NCI-H748 treated with DMSO at 0.1 percent for 48 hours (cell line): ENCODE results near the gene PID1.

Source experiments
- DNase-seq: peaks from one replicate; lab custom pipeline; 2025; lab: John Stamatoyannopoulos, UW

PID1 gene

GRCh38 chr2:229073935-229074334 lies 197.2 kb downstream of the PID1 start:
- no peak for DNase-seq

- peak; percentile 12 for DNase-seq
These were observed 199.7 kb downstream of the PID1 start for GRCh38 chr2:229071292-229071976.

GRCh38 chr2:229066121-229066715 lies 204.9 kb downstream of the PID1 start:
- DNase-seq = no peak

- DNase-seq = no peak
These were observed 206.3 kb downstream of the PID1 start for GRCh38 chr2:229064749-229065148.

- no peak for DNase-seq
These were observed 210.9 kb downstream of the PID1 start for GRCh38 chr2:229060147-229060546.

GRCh38 chr2:229059331-229060033 lies 211.6 kb downstream of the PID1 start:
- no peak for DNase-seq

GRCh38 chr2:229057976-229058553 lies 213.0 kb downstream of the PID1 start:
- DNase-seq = peak; percentile 38

GRCh38 chr2:229054311-229054710 lies 216.8 kb downstream of the PID1 start:
- DNase-seq = no peak

- no peak for DNase-seq
These were observed 219.3 kb downstream of the PID1 start for GRCh38 chr2:229051798-229052197.

GRCh38 chr2:229050133-229050532 lies 221.0 kb downstream of the PID1 start:
- DNase-seq = no peak

GRCh38 chr2:229048134-229048533 lies 223.0 kb downstream of the PID1 start:
- no peak for DNase-seq

GRCh38 chr2:229045671-229046070 lies 225.4 kb downstream of the PID1 start:
- no peak for DNase-seq

- no peak for DNase-seq
These were observed 226.5 kb downstream of the PID1 start for GRCh38 chr2:229044581-229044980.

GRCh38 chr2:229043681-229044080 lies 227.4 kb downstream of the PID1 start:
- no peak for DNase-seq

- DNase-seq = no peak
These were observed 228.7 kb downstream of the PID1 start for GRCh38 chr2:229042349-229042748.

- no peak for DNase-seq
These were observed 229.4 kb downstream of the PID1 start for GRCh38 chr2:229041691-229042090.

- DNase-seq = no peak
These were observed 233.5 kb downstream of the PID1 start for GRCh38 chr2:229037621-229038020.

GRCh38 chr2:229033816-229034215 lies 237.3 kb downstream of the PID1 start:
- no peak for DNase-seq

- DNase-seq = no peak
These were observed 238.4 kb downstream of the PID1 start for GRCh38 chr2:229032608-229033234.

GRCh38 chr2:229027353-229028105 lies 243.6 kb downstream of the PID1 start:
- DNase-seq = no peak

- DNase-seq = no peak
These were observed 245.4 kb downstream of the PID1 start for GRCh38 chr2:229025653-229026052.

- DNase-seq = no peak
These were observed 248.4 kb downstream of the PID1 start for GRCh38 chr2:229022652-229023051.
